GM19468 (cell line): ENCODE data around the gene ALCAM.
"Not testable (repeated sequence)": the region's sequence is repeated elsewhere in the genome, so short reads cannot be mapped to it uniquely, and the experiment has no call there.

Source experiments
- ATAC-seq: cut with Tn5 transposase; IDR thresholded peaks from one replicate; pipeline ENCODE4 v1.9.1; 2021; ENCODE audit warnings: mild to moderate bottlenecking, moderate library complexity, moderate number of reproducible peaks; ENCODE audit not compliant: unreplicated experiment; ENCODE audit errors: extremely low read depth

The ALCAM gene

DNA sequence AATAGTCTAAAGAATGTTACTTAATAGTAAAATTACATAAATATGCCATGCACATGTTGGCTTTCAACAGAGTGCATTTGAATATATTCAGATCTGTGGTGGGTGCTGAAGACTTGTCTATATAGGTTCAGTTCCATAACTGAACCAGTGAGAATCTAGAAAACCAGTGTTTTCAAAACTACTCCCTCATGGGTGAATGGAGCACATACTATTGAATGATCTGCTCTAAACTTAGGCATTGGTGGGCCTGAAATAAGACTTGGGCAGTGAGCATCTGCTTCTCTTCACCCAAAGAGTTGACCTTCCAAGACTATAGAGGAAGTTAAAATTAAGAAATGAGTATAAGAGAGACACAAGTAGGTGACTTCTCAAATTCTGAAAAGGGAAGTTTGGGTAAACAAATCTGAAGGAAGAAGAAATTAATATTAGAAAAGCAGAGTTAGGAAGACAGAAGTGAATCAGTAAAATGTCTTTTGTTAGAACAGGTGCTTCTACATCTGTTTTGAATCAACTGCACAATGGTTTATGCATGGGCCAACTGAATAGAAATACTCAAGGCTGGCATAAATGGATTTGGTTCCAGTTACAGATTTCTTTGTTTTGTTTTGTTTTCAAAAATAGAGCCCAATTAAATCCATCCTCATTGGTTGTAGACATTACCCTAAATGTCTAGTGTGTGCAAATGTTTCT is 19.3 kb downstream of the ALCAM start:
- peak; percentile 45 for ATAC-seq

DNA sequence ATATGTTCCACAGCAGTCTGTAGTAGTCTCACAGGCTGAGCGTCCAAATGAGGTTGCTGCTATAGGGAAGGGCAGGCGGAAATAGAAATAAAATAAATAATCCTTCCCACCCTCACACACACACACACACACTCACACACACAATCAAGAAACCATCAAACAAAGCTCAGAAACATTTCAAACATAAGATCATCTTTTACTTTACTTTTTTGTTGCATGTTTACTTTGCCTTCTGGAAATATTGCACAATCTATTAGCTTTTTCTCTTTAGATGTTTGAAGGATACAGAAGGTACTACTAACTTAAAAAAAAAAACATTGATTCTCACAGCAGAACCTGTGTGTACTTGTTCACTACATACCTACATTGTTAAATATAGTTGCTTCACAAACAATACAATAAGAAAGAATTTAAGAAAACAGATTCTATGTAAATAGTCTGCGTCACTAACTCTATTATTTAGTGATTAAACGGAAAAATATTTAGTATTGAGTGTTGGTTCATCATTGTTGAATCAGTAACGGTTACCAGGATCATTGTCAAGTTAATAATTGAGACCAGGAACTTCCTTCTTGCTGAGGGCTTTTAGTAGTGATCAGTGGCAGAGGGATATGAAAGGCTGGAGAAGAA is 20.5 kb downstream of the ALCAM start:
- ATAC-seq, result no peak

DNA sequence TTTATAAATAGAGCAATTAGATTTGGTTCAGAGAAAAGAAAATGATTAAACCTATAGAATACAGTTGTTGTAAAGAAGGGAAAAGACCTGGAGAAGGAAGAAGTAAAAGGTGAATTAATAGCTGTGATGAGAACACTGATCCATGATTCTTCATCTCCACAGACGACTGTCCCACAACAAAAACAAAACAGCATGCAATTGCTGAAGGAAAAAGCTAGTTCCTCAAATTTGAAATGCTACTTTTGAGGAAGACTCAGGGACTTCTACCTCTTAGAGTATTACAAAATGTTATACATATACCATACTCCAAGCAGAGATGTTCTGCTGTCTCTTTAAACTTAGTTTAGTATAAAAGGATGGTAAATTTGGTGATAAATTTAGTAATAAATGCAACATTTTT is 21.5 kb downstream of the ALCAM start:
- ATAC-seq, result no peak

DNA sequence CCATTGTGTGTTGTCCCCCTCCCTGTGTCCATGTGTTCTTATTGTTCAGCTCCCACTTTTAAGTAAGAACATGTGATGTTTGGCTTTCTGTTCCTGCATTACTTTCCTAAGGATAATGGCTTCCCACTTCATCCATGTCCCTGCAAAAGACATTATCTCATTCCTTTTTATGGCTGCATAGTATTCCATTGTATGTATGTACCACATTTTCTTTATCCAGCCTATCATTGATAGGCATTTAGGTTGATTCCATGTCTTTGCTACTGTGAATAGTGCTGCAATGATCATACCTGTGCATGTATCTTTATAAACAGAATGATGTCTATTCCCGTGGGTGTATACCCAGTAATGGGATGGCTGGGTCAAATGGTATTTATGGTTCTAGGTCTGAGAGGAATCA is 23.1 kb downstream of the ALCAM start:
- ATAC-seq, result not testable (repeated sequence)

DNA sequence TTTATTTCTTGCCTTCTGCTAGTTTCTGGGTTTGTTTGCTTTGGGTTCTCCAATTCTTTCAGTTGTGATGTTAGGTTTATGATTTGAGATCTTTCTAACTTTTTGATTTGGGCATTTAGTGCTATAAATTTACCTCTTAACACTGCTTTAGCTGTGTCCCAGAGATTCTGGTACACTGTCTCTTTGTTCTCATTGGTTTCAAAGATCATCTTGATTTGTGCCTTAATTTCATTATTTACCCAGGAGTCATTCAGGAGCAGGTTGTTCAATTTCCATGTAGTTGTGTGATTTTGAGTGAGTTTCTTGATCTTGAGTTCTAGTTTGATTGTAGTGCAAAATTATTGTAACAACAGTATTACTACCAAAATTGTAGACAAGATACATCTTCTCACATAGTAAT is 25.9 kb downstream of the ALCAM start:
- not testable (repeated sequence) for ATAC-seq

DNA sequence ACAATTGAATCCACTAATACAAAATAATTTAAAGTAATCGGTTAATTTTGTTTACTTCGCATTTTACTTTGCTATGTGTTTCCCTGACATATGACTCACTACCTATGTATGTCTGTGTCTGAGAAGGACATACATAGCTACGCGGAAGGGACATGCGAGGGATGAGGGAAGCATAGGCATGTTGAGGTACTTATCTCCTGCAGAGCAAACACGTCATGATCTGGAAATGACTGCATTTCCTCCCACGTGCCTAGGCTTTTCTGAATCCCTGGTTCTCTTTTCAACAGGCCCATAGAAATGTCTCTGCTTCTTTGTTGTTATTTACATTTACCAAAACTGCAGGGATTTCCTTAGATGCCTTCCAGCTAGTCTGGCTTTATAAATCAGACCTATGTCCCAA is 27.5 kb downstream of the ALCAM start:
- no peak for ATAC-seq

DNA sequence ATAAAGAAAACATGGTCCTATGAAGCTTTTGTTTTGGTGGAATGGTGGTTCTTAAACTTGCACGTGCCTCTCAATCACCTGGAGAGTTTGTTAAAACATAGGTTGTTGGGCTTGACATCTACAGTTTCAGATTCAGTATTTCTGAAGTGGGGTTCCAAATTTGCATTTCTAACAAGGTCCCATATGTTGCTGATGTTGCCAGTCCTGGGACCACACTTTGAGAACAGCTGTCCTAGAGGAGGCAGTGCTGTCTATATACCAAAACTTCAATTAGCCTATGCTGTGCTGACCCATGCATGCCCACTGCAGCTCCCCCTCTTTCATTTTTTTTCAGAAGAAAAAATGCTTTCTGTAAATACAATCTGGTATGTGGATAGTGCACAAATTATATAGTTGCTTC is 31.3 kb downstream of the ALCAM start:
- no peak for ATAC-seq

DNA sequence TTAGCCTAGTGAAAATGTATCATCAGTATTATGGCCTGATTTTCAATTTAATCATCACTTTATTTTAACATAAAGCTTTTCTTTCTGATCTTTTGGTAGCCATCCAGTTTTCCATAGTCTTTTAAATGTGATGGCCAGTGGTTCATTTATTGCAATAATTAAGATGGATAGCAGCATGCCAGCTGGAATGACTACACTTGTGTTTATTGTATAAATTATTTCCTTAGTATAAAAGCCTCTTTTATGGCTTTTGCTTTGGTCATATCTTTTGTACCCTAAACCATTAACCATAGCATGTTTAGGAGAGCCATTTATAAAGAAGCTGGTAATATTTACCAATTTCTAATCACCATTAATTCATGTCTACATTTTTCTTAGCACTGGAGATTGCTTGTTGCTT is 31.7 kb downstream of the ALCAM start:
- no peak for ATAC-seq

DNA sequence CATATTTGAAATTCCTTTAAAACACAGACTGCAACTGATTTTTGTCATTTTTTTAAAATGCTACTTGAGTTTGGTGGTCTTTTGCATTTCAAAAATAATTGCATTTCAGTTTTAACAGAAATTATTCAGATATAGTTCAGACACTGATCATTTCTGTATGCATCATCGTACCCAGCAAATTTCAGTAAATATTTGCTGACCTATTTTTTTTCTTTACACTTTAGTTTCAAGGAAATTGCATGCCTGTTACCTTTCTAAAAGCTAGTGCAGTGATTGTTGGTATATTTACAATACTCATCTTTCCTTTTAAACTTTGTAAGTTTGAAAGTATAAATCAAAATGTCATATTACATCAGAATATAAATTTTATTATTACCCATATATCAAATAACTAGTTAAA is 32.4 kb downstream of the ALCAM start:
- no peak for ATAC-seq

DNA sequence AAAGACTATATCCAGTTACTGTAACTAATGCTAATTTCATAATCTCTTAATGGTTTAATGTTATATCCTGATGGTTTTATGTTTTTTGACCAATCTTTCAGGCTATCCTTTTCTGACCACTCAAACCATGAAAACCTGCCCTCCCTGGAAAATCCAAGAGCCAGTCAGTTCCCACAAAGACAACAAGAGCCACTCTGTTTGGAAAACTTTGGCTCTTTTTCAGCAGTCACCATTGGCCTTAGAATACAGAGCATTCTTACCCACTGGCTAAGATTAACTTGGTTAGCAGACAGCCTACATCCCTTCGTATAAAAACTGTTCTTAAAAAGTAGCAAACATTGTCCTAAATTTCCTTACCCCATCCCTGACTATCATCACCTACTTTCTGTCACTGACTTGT is 32.9 kb downstream of the ALCAM start:
- ATAC-seq, result no peak

DNA sequence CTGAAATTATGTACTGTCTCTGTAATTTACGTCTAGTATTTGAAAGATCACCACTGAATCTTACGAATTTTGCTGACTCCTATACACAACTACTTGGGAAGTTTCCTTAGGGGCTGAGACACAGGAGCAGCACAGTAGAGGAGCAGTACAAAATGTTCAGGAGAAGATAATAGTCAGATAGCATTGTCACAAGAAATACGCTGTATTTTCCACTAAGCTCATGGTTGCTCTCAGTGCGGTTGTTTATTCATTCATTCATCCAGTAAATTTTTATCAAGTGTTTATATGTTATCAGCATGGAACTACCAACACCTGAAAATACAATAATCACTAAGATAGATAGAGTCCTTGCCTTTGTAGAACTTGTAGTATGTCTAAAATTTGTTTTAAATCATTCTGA is 34.5 kb downstream of the ALCAM start:
- no peak for ATAC-seq

DNA sequence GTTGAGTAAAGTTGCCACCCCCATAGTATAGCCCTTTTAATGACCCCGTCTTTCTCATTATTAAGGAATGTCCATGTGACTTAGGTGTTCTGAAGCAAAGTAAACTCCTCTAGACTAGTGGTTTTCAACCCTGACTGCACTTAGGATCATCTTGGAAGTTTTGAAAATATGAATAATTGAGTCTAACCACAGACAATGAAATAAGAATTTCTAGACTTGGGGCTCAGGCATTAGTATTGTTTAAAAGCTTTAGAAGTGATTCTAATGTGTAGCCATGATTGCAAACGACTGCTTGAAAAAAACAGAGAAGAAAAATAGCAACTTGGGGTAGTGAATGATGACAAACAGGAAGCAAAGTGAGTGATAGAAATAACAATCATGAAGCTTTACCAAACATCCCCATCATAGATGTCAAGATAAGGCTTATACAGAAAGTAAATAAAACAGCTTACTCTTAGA is 35.0 kb downstream of the ALCAM start:
- no peak for ATAC-seq

DNA sequence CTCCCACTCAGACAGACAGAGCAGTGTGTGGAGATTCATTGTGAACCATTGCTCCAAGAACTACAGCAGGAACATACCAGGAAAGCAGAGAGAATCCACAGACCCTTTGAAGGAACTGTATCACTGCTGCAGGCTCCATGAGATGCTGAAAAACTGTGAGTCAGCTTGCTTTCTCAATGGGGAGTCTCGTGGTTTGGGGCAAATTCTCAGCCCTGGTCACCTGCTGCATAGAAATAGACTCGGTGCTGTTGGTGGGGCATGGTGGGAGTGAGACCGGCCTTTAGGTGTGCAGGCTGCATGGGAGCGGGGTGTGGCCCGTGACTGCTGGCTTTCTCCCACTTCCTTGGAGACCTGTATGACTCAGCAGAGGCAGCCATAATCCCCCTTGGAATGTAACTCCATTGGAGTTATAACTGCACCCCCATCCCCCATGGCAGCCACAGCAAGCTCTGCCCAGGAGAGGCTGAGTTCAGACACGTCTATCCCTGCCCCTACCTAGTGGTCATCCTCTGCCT is 35.6 kb downstream of the ALCAM start:
- ATAC-seq, result no peak

DNA sequence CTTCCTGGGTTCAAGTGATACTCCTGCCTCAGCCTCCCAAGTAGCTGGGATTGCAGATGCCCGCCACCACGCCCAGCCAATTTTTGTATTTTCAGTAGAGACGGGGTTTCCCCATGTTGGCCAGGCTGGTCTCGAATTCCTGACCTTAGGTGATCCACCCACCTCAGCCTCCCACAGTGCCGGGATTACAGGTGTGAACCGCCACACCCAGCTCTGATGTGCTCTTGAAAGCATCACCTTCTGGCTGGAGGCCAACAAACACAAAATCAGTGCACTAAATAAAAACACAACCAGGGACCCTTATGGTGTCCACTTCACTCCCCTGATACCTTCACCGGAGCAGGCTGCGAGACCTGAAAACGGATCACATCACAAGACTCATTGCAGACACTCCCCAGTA is 36.3 kb downstream of the ALCAM start:
- ATAC-seq, result not testable (repeated sequence)

DNA sequence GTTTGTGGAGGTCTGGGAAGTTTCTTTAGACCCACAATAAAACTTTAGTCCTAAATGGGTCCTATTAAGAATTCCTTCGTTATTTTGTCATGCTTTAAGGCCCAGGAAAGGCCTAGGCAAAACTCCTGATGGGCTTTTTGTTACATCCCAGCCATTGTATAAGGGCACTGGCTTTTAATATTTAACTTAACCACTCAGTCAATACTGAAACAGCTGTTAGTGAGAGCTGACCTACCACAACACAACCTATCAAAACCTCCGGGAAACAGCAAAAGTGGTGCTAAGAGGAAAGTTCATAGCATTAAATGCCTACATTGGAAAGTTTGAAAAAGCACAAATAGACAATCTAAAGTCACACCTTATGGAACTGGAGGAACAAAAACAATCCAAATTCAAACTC is 39.6 kb downstream of the ALCAM start:
- no peak for ATAC-seq

DNA sequence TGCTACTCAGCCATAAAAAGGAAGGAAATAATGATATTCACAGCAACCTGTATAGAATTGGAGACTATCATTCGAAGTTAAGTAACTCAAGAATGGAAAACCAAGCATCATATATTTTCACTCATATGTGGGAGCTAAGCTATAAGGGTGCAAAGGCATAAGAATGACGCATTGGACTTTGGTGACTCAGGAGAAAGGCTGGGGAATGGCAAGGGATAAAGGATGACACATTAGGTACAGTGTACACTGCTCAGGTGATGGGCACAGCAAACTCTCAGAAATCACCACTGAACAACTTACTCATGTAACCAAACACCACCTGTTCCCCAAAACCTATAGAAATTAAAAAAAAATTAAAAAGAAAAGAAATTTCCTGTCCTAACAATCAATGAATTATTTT is 42.7 kb downstream of the ALCAM start:
- ATAC-seq, result no peak

DNA sequence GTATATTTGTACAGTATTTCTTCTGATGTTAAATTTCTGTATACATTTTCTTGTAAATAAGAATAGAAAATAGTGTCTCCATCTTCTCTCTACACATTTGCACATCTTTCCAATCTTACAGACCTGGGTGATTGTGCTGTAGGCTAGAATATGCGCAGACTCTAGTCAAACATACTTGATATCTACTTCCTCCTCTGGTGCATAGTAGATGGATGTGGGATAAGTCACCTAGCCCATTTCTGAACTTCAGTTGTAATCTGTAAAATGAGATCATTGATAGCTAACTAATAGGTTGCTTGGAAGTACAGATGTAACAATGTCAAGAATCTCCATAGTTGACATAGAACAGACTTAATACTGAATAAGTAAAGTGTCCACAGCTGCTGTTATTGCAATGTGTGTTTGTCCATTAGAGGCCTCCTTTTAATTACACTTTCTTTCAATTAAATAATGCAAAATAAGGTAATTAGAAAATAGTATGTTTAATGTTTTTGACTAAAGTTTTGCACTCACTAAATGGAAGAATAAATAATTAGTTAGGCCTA is 46.7 kb downstream of the ALCAM start:
- ATAC-seq, result no peak

DNA sequence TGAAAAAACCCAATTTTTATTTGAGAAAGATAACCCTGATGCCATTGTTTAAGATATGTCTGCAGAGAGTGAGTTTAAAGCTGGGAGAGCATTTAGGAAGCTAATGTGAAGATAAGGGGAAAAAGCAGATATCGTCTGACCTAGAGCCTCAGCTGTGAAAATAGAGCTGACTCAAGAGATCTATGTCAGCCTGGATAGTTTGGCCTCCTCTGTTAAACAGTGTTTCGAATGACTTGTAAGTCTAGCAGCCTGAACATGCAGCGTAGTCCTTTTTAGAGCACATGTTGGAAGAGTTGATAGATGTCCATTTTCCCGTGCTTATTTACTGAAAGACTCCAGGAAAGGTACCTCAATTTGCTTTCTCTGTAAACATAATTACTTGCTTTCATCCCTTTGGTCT is 48.1 kb downstream of the ALCAM start:
- ATAC-seq, result no peak

DNA sequence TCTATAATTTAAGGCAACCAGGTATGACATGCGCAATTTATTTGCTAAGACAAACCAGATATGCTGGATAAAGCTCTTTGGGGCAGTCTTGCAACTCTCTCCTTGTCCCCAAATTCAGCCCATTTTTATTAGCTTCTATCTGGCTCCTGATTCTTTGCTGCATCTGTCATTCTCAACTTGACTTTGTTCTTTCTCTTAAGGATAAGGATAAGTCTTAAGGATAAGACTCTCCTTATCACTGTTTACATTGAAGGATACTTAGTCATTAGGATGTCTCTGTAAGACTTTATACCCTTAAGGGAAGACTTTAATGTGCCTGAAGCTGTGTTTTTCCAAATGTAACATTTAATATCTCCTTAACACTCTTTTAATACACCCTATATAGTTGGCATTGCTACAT is 49.2 kb downstream of the ALCAM start:
- ATAC-seq, result no peak

DNA sequence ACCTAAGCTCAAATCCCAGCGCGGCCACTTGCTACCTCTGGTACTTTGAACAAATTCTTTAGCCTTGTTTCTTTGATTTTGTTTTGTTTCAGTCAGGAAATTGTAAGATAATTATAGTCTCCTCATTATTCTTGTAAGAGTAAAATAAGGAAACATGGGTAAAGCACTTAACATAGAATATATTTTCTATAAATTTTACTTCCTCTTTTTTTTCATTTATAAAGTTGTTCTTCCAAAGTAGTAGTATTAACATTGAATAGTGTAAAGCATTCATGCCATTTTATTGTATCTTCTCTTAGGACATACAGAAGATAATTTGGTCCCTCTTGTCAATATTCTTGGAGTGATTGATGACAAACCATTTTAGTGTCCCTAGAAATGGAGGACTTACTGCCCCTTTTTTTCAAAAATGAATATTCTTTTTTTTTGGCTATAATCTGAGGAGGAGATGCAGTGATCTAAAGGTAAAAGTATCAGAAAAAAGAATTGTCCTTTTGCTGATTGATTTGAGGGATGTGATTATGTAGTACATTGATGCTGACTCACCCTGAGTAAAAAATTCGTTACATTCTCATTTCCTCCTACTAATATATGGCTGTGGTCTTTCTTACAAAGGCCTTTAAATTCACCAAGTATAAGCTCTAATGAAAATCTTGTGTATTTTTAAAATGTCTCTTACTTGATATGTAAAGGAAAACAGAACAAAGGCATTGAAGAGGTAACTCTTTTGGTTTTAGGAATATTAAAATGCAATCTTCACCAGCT is 51.0 kb downstream of the ALCAM start:
- no peak for ATAC-seq

DNA sequence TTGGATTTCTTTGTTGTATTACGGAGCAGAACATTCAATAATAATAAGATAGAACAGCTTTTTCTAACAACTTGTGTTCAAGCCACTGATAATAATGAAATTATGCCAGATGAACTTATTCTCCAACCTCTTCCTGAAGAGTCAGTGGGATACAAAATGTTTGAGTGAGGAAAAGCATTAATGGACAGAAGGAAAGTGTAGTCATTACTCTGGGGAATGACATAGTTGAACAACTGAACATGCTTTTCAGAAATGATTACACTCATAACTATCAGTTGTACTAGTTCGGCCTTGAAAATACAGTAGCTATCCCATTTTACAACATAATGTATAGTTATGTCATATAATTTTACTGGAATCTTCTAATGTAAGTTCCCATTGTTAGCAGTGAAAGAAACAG is 55.9 kb downstream of the ALCAM start:
- ATAC-seq, result no peak
